ENCODE data around the gene ZNF648.
"Not testable (repeated sequence)": the region's sequence is repeated elsewhere in the genome, so short reads cannot be mapped to it uniquely, and the experiment has no call there.

The ZNF648 gene

DNA sequence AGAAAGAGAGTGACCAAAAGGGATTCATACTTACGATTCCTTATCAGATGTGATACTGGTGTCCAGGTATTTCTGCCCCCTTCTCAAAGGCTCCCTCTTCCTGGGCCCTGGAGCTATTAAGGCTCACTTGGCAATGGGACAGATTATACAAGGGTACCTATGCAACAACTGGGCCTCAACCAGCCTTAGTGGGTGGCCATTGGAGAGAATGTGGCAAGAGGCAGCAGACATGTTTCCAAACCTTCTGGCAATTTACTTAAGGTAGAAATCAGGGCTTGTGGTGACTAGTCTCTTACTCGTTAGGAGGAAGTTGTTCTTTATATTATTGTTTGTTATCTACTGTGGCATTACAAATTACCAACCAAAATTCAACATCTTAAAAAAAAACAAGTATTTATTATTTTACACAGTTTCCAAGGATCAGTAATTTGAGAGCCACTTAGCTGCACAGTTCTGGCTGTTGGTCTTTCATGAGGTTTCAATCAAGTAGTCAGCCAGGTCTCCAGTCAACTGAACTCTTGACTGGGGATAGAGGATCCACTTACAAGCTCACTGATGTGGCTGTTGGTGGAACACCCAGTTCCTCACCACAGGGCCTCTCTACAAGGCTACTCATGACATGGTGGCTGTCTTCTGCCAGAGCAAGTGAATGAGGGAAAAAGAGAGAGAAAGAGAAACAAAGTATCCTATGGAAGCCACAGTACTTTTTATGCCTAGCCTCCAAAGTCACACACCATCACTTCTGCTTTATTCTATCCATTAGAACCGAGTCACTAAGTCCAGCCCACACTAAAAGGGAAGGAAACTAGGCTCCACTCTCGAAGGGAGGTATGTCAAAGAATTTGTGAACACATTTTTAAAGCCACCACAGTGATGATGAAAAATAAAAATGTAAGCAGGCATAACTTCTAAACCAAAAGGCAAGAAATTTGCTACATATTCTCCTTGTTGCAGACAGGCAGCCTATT is 10.7 kb downstream of the ZNF648 start:
- WGBS (ENCODE audit: extremely low coverage, insufficient coverage, low lambda C conversion rate): no CpG with 5 or more reads among the region's 4 CpGs
- Histone ChIP-seq H3K18ac (ENCODE audit: low read length) (no peak overlapping the region), H2BK5ac (ENCODE audit: low read length) (no peak overlapping the region), H4K8ac (ENCODE audit: low read depth, low read length) (no peak overlapping the region), H3K4me3 (ENCODE audit: low read length) (no peak overlapping the region), H3K36me3 (ENCODE audit: control insufficient read depth, insufficient read depth, low read length) (no peaks in the 10 kb centered on the region), H3K27ac (ENCODE audit: low read depth, low read length) (no peak overlapping the region), H3K79me1 (ENCODE audit: low read length) (no peaks in the 10 kb centered on the region), H3K23ac (ENCODE audit: low read length) (no peak overlapping the region), H3K4me2 (ENCODE audit: low read length) (no peak overlapping the region), H3K79me2 (ENCODE audit: control insufficient read depth, insufficient read depth, low read length) (no peaks in the 10 kb centered on the region), H4K5ac (ENCODE audit: low read length) (no peak overlapping the region), H3K27me3 (ENCODE audit: insufficient read depth, low read length, poor library complexity) (no peaks in the 10 kb centered on the region), H2BK120ac (ENCODE audit: low read depth, low read length) (no peak overlapping the region), H3K4ac (ENCODE audit: low read depth, low read length) (no peak overlapping the region), H3K4me1 (ENCODE audit: control insufficient read depth, low read depth, low read length) (no peaks in the 10 kb centered on the region), H2BK15ac (replicated peaks; ENCODE audit: low read depth) (no peak overlapping the region), H3K9ac (ENCODE audit: low read length) (no peak overlapping the region), H2AK5ac (ENCODE audit: low read length) (no peak overlapping the region), H3K56ac (ENCODE audit: low read length) (no peak overlapping the region)
- no peak for DNase-seq

DNA sequence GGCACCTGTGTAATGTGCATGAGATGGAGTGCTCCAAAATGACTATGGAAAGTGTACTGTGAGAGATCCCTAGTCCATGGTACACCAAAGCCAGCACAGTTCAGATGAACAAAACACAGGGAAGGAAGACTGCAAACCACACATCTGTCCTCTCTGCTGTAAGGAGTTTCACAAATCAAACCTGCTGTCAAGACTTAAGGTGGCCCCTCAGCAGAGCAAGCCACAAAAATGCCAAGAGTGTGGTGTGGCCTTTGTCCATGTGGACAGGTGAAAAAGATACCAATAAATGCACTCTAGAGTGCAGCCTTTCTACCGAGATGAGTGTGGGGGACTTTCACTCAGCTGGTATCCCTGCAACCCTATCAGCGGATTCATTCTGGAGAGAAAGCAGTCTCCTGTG is 12.9 kb downstream of the ZNF648 start:
- H3K23ac ChIP-seq (ENCODE audit: low read length): no peak overlapping the region
- H3K79me2 ChIP-seq (ENCODE audit: control insufficient read depth, insufficient read depth, low read length): no peaks in the 10 kb centered on the region
- no peaks in the 10 kb centered on the region for H3K27me3 ChIP-seq (ENCODE audit: insufficient read depth, low read length, poor library complexity)
- H3K4me1 ChIP-seq (ENCODE audit: control insufficient read depth, low read depth, low read length): no peaks in the 10 kb centered on the region
- H3K9ac ChIP-seq (ENCODE audit: low read length): no peak overlapping the region
- WGBS (ENCODE audit: extremely low coverage, insufficient coverage, low lambda C conversion rate): no CpG with 5 or more reads among the region's 2 CpGs
- no peak overlapping the region for H2AK5ac ChIP-seq (ENCODE audit: low read length)
- no peak overlapping the region for H3K56ac ChIP-seq (ENCODE audit: low read length)
- no peak overlapping the region for H4K5ac ChIP-seq (ENCODE audit: low read length)
- H2BK5ac ChIP-seq (ENCODE audit: low read length): no peak overlapping the region
- no peak overlapping the region for H2BK120ac ChIP-seq (ENCODE audit: low read depth, low read length)
- H3K18ac ChIP-seq (ENCODE audit: low read length): no peak overlapping the region
- no peak overlapping the region for H3K4me2 ChIP-seq (ENCODE audit: low read length)
- no peaks in the 10 kb centered on the region for H3K36me3 ChIP-seq (ENCODE audit: control insufficient read depth, insufficient read depth, low read length)
- H2BK15ac ChIP-seq (replicated peaks; ENCODE audit: low read depth): no peak overlapping the region
- H4K8ac ChIP-seq (ENCODE audit: low read depth, low read length): no peak overlapping the region
- H3K4ac ChIP-seq (ENCODE audit: low read depth, low read length): no peak overlapping the region
- no peak for DNase-seq
- H3K27ac ChIP-seq (ENCODE audit: low read depth, low read length): no peak overlapping the region
- H3K4me3 ChIP-seq (ENCODE audit: low read length): no peak overlapping the region
- no peaks in the 10 kb centered on the region for H3K79me1 ChIP-seq (ENCODE audit: low read length)

DNA sequence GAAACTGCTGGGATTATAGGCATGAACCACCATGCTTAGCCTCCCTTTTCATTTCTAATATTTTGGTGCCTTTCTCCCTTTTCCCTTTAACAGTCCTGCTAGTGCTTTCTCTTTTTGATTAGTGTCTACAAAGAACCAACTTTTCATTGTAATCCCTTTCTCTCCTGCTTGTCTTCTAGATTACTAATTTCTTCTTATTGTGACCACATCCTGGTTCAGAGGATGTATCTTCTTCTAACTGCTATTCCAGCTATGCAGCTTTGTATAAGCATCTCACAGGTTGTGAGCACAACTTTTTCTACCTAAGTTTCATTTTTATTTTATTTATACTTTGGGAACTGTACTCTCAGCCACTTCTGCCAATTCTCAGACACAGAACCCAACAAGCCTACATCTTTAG is 14.7 kb downstream of the ZNF648 start:
- H3K18ac ChIP-seq (ENCODE audit: low read length): no peak overlapping the region
- no peak overlapping the region for H4K8ac ChIP-seq (ENCODE audit: low read depth, low read length)
- H3K36me3 ChIP-seq (ENCODE audit: control insufficient read depth, insufficient read depth, low read length): no peaks in the 10 kb centered on the region
- no peak overlapping the region for H3K27ac ChIP-seq (ENCODE audit: low read depth, low read length)
- H3K27me3 ChIP-seq (ENCODE audit: insufficient read depth, low read length, poor library complexity): no peaks in the 10 kb centered on the region
- no peak overlapping the region for H2BK15ac ChIP-seq (replicated peaks; ENCODE audit: low read depth)
- H4K5ac ChIP-seq (ENCODE audit: low read length): no peak overlapping the region
- no peaks in the 10 kb centered on the region for H3K79me1 ChIP-seq (ENCODE audit: low read length)
- no peak overlapping the region for H2BK5ac ChIP-seq (ENCODE audit: low read length)
- H3K56ac ChIP-seq (ENCODE audit: low read length): no peak overlapping the region
- no peak overlapping the region for H3K9ac ChIP-seq (ENCODE audit: low read length)
- no peak overlapping the region for H2AK5ac ChIP-seq (ENCODE audit: low read length)
- no peak overlapping the region for H3K23ac ChIP-seq (ENCODE audit: low read length)
- H3K4me3 ChIP-seq (ENCODE audit: low read length): no peak overlapping the region
- H3K4me2 ChIP-seq (ENCODE audit: low read length): no peak overlapping the region
- no peak overlapping the region for H3K4ac ChIP-seq (ENCODE audit: low read depth, low read length)
- DNase-seq: no peak
- H3K4me1 ChIP-seq (ENCODE audit: control insufficient read depth, low read depth, low read length): no peaks in the 10 kb centered on the region
- no peak overlapping the region for H2BK120ac ChIP-seq (ENCODE audit: low read depth, low read length)
- H3K79me2 ChIP-seq (ENCODE audit: control insufficient read depth, insufficient read depth, low read length): no peaks in the 10 kb centered on the region

DNA sequence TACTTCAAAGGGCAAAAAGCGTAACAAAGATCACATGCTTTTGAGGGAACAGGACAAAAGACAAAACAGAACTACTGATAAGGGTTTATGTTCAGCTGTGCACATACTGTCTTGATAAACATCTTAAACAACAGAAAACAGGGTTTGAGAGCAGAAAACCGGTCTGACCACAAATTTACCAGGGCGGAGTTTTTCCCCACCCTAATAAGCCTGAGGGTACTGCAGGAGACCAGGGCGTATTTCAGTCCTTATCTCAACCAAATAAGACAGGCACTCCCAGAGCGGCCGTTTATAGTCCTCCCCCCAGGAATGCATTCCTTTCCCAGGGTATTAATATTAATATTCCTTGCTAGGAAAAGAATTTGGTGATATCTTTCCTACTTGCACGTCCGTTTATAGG is 16.0 kb downstream of the ZNF648 start:
- not testable (repeated sequence) for H3K79me2 ChIP-seq (ENCODE audit: control insufficient read depth, insufficient read depth, low read length); H2AK5ac ChIP-seq (ENCODE audit: low read length); DNase-seq; H3K4me3 ChIP-seq (ENCODE audit: low read length); H3K4me1 ChIP-seq (ENCODE audit: control insufficient read depth, low read depth, low read length); H3K9ac ChIP-seq (ENCODE audit: low read length); H3K56ac ChIP-seq (ENCODE audit: low read length); H3K4ac ChIP-seq (ENCODE audit: low read depth, low read length); H3K79me1 ChIP-seq (ENCODE audit: low read length); H2BK15ac ChIP-seq (replicated peaks; ENCODE audit: low read depth); H3K23ac ChIP-seq (ENCODE audit: low read length); H2BK5ac ChIP-seq (ENCODE audit: low read length); H2BK120ac ChIP-seq (ENCODE audit: low read depth, low read length); H3K27me3 ChIP-seq (ENCODE audit: insufficient read depth, low read length, poor library complexity); H3K18ac ChIP-seq (ENCODE audit: low read length); H4K5ac ChIP-seq (ENCODE audit: low read length); H3K27ac ChIP-seq (ENCODE audit: low read depth, low read length); H3K36me3 ChIP-seq (ENCODE audit: control insufficient read depth, insufficient read depth, low read length); H4K8ac ChIP-seq (ENCODE audit: low read depth, low read length); H3K4me2 ChIP-seq (ENCODE audit: low read length)
- WGBS (ENCODE audit: extremely low coverage, insufficient coverage, low lambda C conversion rate): no CpG with 5 or more reads among the region's 8 CpGs

DNA sequence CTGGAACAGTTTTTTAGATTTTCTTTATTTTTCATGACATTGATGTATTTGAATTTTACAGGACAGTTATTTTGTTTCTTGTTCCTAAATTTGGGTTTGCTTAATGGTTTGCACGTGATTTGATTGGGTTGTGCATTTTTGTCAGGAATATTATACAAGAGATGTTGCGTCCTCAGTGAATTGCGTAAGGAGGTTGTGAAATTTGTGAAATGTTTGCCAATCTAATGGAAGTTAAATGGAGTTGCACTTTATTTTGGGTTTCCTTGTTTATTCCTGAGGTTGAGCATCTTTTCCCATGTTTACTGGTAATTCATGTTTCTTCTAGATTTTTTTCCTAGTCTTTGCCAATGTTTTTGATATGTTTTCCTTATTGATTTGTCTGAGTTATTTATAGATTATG is 19.9 kb downstream of the ZNF648 start:
- Histone ChIP-seq H4K8ac (ENCODE audit: low read depth, low read length) (no peak overlapping the region), H3K9ac (ENCODE audit: low read length) (no peak overlapping the region), H2BK5ac (ENCODE audit: low read length) (no peak overlapping the region), H3K4me1 (ENCODE audit: control insufficient read depth, low read depth, low read length) (no peaks in the 10 kb centered on the region), H3K27me3 (ENCODE audit: insufficient read depth, low read length, poor library complexity) (no peaks in the 10 kb centered on the region), H3K18ac (ENCODE audit: low read length) (no peak overlapping the region), H3K4me3 (ENCODE audit: low read length) (no peak overlapping the region), H3K4me2 (ENCODE audit: low read length) (no peak overlapping the region), H3K79me1 (ENCODE audit: low read length) (no peaks in the 10 kb centered on the region), H3K4ac (ENCODE audit: low read depth, low read length) (no peak overlapping the region), H3K23ac (ENCODE audit: low read length) (no peak overlapping the region), H3K36me3 (ENCODE audit: control insufficient read depth, insufficient read depth, low read length) (no peaks in the 10 kb centered on the region), H3K27ac (ENCODE audit: low read depth, low read length) (no peak overlapping the region), H2AK5ac (ENCODE audit: low read length) (no peak overlapping the region), H4K5ac (ENCODE audit: low read length) (no peak overlapping the region), H3K79me2 (ENCODE audit: control insufficient read depth, insufficient read depth, low read length) (no peaks in the 10 kb centered on the region), H3K56ac (ENCODE audit: low read length) (no peak overlapping the region), H2BK15ac (replicated peaks; ENCODE audit: low read depth) (no peak overlapping the region), H2BK120ac (ENCODE audit: low read depth, low read length) (no peak overlapping the region)
- DNase-seq: no peak
- 100% methylated on average over 2 of the region's 3 CpGs for WGBS (ENCODE audit: extremely low coverage, insufficient coverage, low lambda C conversion rate)

DNA sequence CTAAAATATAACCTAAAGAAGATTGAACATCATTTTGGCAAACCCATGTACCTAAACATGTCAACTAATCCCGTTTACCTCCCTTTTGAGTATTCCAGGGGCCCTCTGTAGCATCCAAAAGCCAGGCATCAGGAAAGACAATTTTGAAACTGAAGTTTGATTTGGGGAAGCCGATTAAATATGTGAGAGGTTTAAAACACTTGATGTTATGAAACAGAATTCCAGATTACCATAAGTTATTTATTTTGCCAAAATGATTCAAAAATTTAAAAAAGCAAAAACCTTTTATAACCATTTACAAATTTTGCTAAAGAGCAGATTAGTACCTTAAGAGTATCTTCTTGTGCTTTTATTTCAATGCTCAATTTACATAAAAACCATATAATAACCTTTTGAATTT is 23.3 kb downstream of the ZNF648 start:
- no peaks in the 10 kb centered on the region for H3K79me1 ChIP-seq (ENCODE audit: low read length)
- no peaks in the 10 kb centered on the region for H3K79me2 ChIP-seq (ENCODE audit: control insufficient read depth, insufficient read depth, low read length)
- H3K4ac ChIP-seq (ENCODE audit: low read depth, low read length): no peak overlapping the region
- no peak overlapping the region for H4K5ac ChIP-seq (ENCODE audit: low read length)
- DNase-seq: no peak
- H3K9ac ChIP-seq (ENCODE audit: low read length): no peak overlapping the region
- H3K27ac ChIP-seq (ENCODE audit: low read depth, low read length): no peak overlapping the region
- no peak overlapping the region for H2BK120ac ChIP-seq (ENCODE audit: low read depth, low read length)
- H3K27me3 ChIP-seq (ENCODE audit: insufficient read depth, low read length, poor library complexity): no peaks in the 10 kb centered on the region
- H3K4me1 ChIP-seq (ENCODE audit: control insufficient read depth, low read depth, low read length): no peaks in the 10 kb centered on the region
- no peak overlapping the region for H3K23ac ChIP-seq (ENCODE audit: low read length)
- H3K4me3 ChIP-seq (ENCODE audit: low read length): no peak overlapping the region
- WGBS (ENCODE audit: extremely low coverage, insufficient coverage, low lambda C conversion rate): no CpG with 5 or more reads among the region's 2 CpGs
- H2AK5ac ChIP-seq (ENCODE audit: low read length): no peak overlapping the region
- H3K56ac ChIP-seq (ENCODE audit: low read length): no peak overlapping the region
- no peak overlapping the region for H3K4me2 ChIP-seq (ENCODE audit: low read length)
- H2BK15ac ChIP-seq (replicated peaks; ENCODE audit: low read depth): no peak overlapping the region
- H3K36me3 ChIP-seq (ENCODE audit: control insufficient read depth, insufficient read depth, low read length): no peaks in the 10 kb centered on the region
- H3K18ac ChIP-seq (ENCODE audit: low read length): no peak overlapping the region
- no peak overlapping the region for H4K8ac ChIP-seq (ENCODE audit: low read depth, low read length)
- no peak overlapping the region for H2BK5ac ChIP-seq (ENCODE audit: low read length)

Measured in mesendoderm (in vitro differentiated cells).